ENCODE results near the gene NAPG. TPM values are rescaled to one million over a fixed set of nuclear protein-coding genes. Genes with fewer than 3 reads are reported as not detected.

NAPG gene
- total and polyA plus RNA-seq, 8 donors, result 25.2 to 37.7 (median 29.3) TPM

- H3K4me3 ChIP-seq, result no peak overlapping the region
- H3K36me3 ChIP-seq, result peaks cover 0 to 22% of the 10 kb centered on the region in 2 donors
- no peak for ATAC-seq
- peaks cover 0 to 6% of the 10 kb centered on the region in 2 donors for H3K4me1 ChIP-seq
- TF ChIP-seq CTCF (IDR thresholded peaks at IDR 0.05), result no peak
- DNase-seq, result no peak
- no peak overlapping the region for H3K27ac ChIP-seq
- intact Hi-C loops (cut with DNase I), result no loop called here
- H3K27me3 ChIP-seq, result no peaks in the 10 kb centered on the region
- H3K9me3 ChIP-seq, result no peaks in the 10 kb centered on the region
These were observed 38.7 kb upstream of the NAPG start for GRCh38 chr18:10487154-10487553.

- no peak overlapping the region for H3K27ac ChIP-seq
- no peaks in the 10 kb centered on the region for H3K9me3 ChIP-seq
- H3K4me1 ChIP-seq, result peaks cover 0 to 2% of the 10 kb centered on the region in 2 donors
- peak; percentile 57 for ATAC-seq
- peak in 1 of 4 donors; percentile 39 for DNase-seq
- TF ChIP-seq CTCF (IDR thresholded peaks at IDR 0.05), result no peak
- intact Hi-C loops (cut with DNase I), result no loop called here
- H3K27me3 ChIP-seq, result no peaks in the 10 kb centered on the region
- H3K4me3 ChIP-seq, result no peak overlapping the region
- H3K36me3 ChIP-seq, result peaks cover 0 to 22% of the 10 kb centered on the region in 2 donors
These were observed 37.8 kb upstream of the NAPG start for GRCh38 chr18:10488017-10488416.

- Histone ChIP-seq H3K36me3 (peaks cover 0 to 19% of the 10 kb centered on the region in 2 donors), H3K4me3 (no peak overlapping the region), H3K4me1 (no peaks in the 10 kb centered on the region), H3K9me3 (no peaks in the 10 kb centered on the region), H3K27me3 (no peaks in the 10 kb centered on the region), H3K27ac (no peak overlapping the region)
- no peak for DNase-seq
- no peak for TF ChIP-seq CTCF (IDR thresholded peaks at IDR 0.05)
- intact Hi-C loops (cut with DNase I), result no loop called here
- peak; percentile 50 for ATAC-seq
These were observed 35.2 kb upstream of the NAPG start for GRCh38 chr18:10490401-10491165.

GRCh38 chr18:10495936-10496335 is 29.9 kb upstream of the NAPG start:
- DNase-seq, result no peak
- no peak for ATAC-seq
- Histone ChIP-seq H3K9me3 (no peaks in the 10 kb centered on the region), H3K4me1 (peaks cover 0 to 6% of the 10 kb centered on the region in 2 donors), H3K27ac (no peak overlapping the region), H3K27me3 (no peaks in the 10 kb centered on the region), H3K36me3 (no peaks in the 10 kb centered on the region), H3K4me3 (no peak overlapping the region)
- no peak for TF ChIP-seq CTCF (IDR thresholded peaks at IDR 0.05)
- intact Hi-C loops (cut with DNase I), result no loop called here

GRCh38 chr18:10497206-10497749 is 28.5 kb upstream of the NAPG start:
- Histone ChIP-seq H3K36me3 (no peaks in the 10 kb centered on the region), H3K4me3 (no peak overlapping the region), H3K27me3 (no peaks in the 10 kb centered on the region), H3K27ac (no peak overlapping the region), H3K9me3 (no peaks in the 10 kb centered on the region), H3K4me1 (peaks cover 0 to 6% of the 10 kb centered on the region in 2 donors)
- intact Hi-C loops (cut with DNase I), result no loop called here
- TF ChIP-seq CTCF (IDR thresholded peaks at IDR 0.05), result no peak
- no peak for DNase-seq
- ATAC-seq, result no peak

Data from left lung (tissue), 10 donors.